T-helper 2 cell (primary cell): ENCODE results near the gene C3orf18.
"Not testable (repeated sequence)": the region's sequence is repeated elsewhere in the genome, so short reads cannot be mapped to it uniquely, and the experiment has no call there.

ENCODE experiments used
- DNase-seq, 5 experiments: peaks; one replicate each; pipeline versions ENCODE4 v3.0.0 to v3.0.0-alpha.2; 2012 to 2022

C3orf18 gene

DNA sequence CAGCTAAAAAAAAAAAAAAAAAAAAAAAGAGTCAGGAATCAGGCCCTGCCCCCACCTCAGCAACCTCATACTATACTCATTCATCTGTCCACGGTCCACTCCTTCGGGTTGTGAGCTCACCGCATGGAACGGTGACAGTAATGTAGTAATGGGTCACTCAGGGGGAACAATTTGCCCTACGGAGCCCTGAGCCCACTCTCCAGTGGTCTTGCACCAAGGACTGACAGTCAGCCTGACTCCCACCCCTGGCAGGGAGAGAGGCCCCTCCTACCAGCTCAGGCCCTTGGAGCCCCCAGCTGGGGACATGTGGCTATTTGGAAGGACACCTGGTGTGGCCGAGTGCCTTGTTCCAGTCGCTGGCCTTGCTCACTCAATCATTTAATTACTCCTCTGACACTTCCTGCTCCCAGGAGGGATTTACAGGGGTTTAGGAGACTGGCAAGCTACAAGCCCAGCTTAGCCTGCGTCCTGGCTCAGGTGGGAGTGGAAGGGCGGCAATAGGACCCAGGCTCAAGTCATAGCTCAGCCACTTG lies 44.2 kb downstream of the C3orf18 start:
- DNase-seq: no peak

DNA sequence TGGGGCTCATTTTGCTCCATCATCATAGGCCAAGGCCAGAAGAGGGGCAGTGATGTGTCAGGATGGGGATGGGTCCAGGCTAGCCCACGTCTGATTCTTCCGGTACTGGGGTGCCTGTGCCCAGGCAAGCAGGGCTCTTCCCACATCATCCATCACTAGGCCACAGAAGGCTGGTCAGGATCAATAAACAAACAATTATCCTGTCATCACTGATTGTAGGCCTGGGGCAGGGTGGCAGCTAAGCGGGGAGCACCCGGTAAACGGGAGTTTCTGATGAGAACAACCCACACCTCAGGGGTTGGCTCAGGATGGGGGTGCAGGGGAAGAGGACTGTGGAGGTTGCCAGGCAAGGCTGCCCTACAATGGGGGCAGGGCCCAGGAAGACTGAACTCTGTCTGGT lies 46.0 kb downstream of the C3orf18 start:
- no peak for DNase-seq

DNA sequence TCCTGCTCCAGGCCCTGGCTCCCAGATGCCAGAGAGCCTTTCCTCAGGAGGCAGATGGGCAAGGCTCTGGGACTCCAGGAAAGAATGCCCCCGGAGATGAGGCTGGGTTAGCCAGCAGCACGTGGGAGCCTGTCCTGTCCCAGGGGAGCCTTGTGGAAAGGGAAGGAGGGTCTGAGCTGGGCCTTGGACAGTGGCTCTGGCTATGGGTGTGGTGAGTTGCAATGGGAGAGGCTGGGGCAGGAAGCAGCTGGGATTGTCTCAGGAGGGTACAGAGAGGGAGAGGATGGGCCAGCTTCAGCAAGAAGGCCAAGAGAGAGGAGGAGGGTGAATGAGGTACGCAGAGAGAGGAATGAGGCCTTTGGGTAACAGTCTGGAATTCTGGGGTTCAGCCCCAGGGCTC lies 46.7 kb downstream of the C3orf18 start:
- no peak for DNase-seq

DNA sequence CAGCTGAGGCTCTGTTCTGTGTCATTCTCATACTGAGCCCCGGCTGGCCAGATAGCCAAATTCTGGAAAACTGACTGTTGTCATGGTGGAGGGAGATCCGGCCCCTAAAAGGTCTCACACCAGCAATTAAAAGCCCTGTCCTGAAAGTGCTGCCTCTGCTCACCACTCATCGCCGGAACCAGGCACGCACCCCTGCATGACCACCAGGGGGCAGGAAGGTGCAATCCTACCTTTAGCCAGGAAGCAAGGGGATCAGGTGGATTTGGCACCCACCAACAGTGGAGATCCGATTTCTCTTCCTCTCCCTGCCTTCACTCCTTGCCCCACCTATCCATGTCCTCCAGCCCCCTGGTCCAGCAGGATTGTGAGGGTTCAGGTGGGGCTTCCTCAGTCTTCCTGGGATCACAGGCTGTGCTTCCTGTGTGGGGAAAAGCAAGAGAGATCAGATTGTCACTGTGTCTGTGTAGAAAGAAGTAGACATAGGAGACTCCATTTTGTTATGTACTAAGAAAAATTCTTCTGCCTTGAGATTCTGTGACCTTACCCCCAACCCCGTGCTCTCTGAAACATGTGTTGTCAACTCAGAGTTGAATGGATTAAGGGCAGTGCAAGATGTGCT lies 48.0 kb downstream of the C3orf18 start:
- DNase-seq: peak; percentile 31 to 66 (median 59)

DNA sequence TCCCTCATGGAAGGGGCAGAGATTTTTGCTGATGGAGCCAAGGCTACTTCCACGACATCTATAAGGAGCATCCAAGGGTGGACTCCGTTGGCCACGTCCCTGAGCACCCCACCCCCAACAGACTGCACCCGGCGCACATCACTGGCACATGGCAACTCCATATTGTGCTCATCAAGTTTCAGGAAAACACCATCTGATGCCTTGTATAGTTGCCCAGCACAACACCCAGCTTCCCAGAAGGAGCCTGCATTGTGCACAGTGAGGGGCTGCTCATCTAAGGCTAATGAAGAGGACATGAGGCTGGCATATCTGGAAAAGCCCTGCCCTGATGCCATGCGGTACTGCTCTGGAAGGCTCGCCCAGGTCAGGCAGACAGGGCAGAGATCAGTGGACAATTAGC lies 49.1 kb downstream of the C3orf18 start:
- DNase-seq: no peak

DNA sequence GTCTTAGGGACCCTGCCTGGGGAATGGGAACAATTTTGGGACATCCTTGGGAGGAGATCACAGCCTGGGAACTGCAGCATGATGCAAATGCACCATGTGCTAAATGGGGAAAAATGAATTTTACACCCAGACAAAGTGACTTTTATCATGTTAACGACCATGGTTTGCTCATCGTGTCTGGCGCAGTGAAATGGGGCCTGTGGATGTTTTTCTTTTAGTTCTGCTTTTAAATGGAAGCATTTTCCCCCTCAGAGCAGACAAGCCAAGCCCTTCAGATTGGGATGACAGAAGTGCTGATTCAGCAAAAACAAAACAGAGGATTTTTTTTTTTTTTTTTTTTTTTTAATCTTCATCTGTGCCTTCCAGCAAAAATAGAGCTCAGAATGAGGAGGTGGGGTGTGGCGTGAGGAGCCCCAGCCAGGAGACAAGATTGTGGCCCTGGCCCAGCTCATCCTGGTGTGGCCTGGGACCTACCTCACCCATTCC lies 49.8 kb downstream of the C3orf18 start:
- DNase-seq: no peak

DNA sequence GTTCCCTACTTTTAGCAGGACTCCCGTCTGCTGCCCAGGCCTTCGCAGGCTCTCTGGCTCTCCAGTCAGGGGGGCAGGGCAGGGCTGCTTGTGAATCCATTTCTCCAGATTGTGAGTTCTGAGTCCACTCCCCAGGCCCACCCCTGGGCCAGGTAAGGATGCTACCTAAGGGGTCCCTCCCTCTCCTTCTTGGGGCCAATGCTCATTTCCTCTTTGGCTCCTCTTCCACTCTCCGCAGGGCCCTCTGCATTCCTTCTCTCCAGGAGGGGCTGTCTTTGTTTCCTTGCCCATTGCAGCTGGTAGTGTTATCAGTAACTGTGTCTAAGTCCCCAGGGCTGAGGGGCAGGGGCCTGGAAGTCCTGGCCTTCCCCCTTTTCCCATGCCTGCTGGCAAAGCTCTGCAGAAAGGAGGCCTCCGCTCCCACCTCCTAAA lies 51.1 kb downstream of the C3orf18 start:
- DNase-seq: no peak

DNA sequence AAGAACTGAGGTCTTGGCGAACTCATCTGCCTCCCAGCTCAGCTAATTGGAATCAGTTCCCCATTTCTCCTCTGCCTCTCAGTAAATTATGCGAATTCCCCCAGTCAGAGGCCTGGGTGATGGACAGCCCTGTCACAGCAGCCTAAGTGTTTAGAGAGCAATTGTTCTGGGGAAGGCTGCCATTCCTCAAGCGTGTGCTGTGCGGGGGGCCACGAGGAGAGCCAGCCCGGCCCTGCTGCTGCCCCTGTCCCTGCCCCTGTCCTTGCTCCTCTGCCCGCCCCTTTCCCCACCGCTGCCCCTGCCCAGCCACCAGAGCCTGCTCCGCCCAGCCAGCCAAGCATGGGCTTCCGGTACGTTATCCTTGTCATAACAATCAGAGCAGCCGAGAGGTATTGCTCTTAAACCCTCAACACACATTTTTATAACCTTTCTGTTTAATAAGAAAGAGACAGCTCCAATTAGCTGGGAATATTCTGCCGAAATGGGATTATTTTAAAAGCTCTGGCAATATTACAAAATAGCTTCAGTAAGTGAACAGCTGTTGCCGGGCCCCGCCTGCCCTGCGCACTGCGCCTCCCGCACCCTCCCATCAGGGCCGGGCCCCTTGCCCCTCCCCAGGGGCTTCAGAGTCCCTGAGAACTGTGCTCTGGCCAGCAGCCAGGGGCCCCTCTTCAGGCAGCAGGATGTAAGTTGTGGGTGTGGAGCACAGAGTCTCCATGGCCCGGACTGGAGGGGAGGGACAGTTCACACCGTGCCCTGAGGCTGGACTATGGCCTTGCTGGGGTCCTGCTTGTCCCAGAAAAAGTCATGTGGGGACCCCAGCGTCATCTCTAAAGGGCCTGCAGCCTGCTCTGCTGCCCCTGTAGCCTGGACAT lies 51.7 kb downstream of the C3orf18 start:
- no peak for DNase-seq

DNA sequence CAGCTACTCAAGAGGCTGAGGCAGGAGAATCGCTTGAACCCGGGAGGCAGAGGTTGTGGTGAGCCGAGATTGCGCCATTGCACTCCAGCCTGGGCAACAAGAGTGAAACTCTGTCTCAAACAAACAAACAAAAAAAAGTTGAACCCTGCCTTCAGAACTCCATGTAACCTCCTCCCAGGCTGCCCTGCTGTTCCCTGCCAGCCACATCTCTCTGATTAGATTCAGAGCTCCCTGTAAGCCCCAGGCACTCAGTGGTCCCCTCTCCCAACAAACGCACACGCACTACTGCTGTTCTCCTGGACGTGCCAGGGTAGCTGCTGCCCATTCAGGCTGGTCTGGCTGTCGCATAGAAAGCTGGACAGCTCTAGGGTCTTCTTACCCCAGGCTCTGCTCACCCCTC lies 54.6 kb downstream of the C3orf18 start:
- DNase-seq: not testable (repeated sequence)

DNA sequence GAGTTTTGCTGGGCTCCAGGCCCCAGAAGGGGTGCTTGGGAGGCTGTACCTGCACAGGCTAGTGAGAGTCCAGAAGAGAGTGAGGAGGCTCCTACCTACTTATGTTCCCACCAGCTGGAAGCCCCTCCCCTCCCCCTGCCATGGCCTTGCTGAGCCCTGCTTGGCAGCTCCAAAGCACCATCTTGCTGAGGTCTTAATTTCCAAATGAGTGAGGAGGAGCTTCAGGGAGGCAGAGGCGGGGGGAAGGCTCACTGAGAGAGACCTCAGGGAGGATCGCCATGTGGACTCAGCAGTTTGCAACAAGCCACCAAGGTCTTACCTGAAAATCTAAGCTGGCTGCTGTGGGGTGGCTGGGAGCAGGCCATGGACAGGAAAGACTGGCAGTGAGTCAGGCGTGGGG lies 55.4 kb downstream of the C3orf18 start:
- DNase-seq: no peak

DNA sequence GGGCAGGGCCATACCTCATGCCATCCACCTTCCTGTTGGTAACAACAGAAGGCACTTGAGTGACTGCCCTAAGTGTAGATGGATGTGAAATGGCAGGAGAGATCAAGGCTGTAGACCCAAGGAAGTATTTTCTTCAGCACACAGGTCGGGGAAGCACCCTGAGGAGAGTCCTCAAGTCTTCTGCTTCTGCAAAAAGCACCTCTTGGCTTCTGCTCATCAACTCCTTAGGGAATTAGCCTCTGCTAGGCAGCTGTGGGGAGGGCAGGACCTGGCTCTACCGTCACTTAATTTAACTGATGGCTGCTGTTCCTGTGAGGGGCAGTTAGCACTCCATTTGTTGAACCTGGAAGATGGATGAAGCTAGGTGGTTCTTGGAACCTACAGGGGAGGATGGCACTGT lies 57.2 kb downstream of the C3orf18 start:
- no peak for DNase-seq

DNA sequence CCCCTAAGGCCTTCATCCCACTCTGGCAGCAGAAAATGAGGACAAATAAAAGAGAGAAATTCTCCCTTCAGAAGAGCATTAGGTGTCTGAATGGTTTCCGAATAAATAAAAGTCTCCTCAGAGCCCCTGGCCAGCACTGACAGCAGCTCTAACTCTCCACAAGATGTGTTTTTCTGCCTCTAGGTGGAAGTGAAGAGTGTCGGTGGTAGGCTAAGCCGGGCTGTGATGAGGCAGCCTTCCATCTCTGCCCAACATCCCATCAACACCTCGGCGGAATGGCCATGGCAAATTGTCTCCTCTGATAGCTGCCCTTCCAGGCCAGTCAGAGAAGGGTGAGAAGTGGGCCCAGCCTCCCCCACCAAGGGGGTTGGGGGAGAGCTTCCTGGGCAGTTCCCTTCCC lies 57.8 kb downstream of the C3orf18 start:
- no peak for DNase-seq

DNA sequence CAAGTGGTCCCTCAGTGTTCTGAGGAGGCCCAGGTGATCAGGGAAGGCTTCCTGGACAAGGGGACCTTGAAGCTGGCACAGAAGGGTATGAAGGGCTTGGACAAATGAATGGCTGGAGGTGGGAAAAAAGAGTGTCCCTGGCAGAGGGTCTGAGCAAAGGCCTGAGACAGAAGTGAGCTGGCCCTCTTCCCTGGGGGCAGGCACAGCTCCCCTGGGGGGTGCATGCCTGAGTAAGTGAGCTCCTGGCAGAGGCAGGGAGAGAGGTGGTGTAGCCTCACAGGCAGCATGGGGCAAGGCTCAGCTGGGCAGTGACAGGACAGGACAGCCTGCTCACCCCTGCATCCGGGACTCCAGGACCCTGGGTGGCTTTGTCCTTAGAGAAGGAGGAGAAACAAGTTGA lies 58.7 kb downstream of the C3orf18 start:
- no peak for DNase-seq
